Measurements from ENCODE around the gene ARTN.
A peak's percentile ranks its signal among the peaks of the same experiment; 100 is the strongest.

The ARTN gene

GRCh38 chr1:43976890-43977289 lies 43.3 kb downstream of the ARTN start:
- Histone ChIP-seq H3K36me3 (ENCODE audit: control insufficient read depth, insufficient read depth, low read length) (peaks cover 5% of the 10 kb centered on the region), H2BK5ac (ENCODE audit: low read length) (no peak overlapping the region), H2BK15ac (replicated peaks; ENCODE audit: low read depth) (no peak overlapping the region), H4K8ac (ENCODE audit: low read depth, low read length) (no peak overlapping the region), H2BK120ac (ENCODE audit: low read depth, low read length) (no peak overlapping the region), H3K4me3 (ENCODE audit: low read length) (no peak overlapping the region), H3K79me1 (ENCODE audit: low read length) (peaks cover 29% of the 10 kb centered on the region), H3K79me2 (ENCODE audit: control insufficient read depth, insufficient read depth, low read length) (peaks cover 17% of the 10 kb centered on the region), H3K27me3 (ENCODE audit: insufficient read depth, low read length, poor library complexity) (no peaks in the 10 kb centered on the region), H3K56ac (ENCODE audit: low read length) (no peak overlapping the region), H3K27ac (ENCODE audit: low read depth, low read length) (no peak overlapping the region), H3K18ac (ENCODE audit: low read length) (no peak overlapping the region), H3K9ac (ENCODE audit: low read length) (no peak overlapping the region), H3K23ac (ENCODE audit: low read length) (no peak overlapping the region), H3K4ac (ENCODE audit: low read depth, low read length) (no peak overlapping the region), H2AK5ac (ENCODE audit: low read length) (no peak overlapping the region), H3K4me1 (ENCODE audit: control insufficient read depth, low read depth, low read length) (peaks cover 2% of the 10 kb centered on the region), H3K4me2 (ENCODE audit: low read length) (no peak overlapping the region), H4K5ac (ENCODE audit: low read length) (no peak overlapping the region)
- WGBS (ENCODE audit: extremely low coverage, insufficient coverage, low lambda C conversion rate): no CpG with 5 or more reads among the region's 8 CpGs
- DNase-seq: no peak

- Histone ChIP-seq H3K27me3 (ENCODE audit: insufficient read depth, low read length, poor library complexity) (no peaks in the 10 kb centered on the region), H2BK5ac (ENCODE audit: low read length) (no peak overlapping the region), H2AK5ac (ENCODE audit: low read length) (no peak overlapping the region), H2BK120ac (ENCODE audit: low read depth, low read length) (no peak overlapping the region), H3K23ac (ENCODE audit: low read length) (no peak overlapping the region), H3K4me3 (ENCODE audit: low read length) (no peak overlapping the region), H3K79me1 (ENCODE audit: low read length) (peaks cover 32% of the 10 kb centered on the region), H2BK15ac (replicated peaks; ENCODE audit: low read depth) (no peak overlapping the region), H4K8ac (ENCODE audit: low read depth, low read length) (no peak overlapping the region), H3K27ac (ENCODE audit: low read depth, low read length) (no peak overlapping the region), H3K79me2 (ENCODE audit: control insufficient read depth, insufficient read depth, low read length) (peaks cover 17% of the 10 kb centered on the region), H3K4me1 (ENCODE audit: control insufficient read depth, low read depth, low read length) (peaks cover 2% of the 10 kb centered on the region), H4K5ac (ENCODE audit: low read length) (no peak overlapping the region), H3K18ac (ENCODE audit: low read length) (no peak overlapping the region), H3K9ac (ENCODE audit: low read length) (peak overlapping the region; percentile 6), H3K36me3 (ENCODE audit: control insufficient read depth, insufficient read depth, low read length) (peaks cover 5% of the 10 kb centered on the region), H3K56ac (ENCODE audit: low read length) (no peak overlapping the region), H3K4ac (ENCODE audit: low read depth, low read length) (no peak overlapping the region), H3K4me2 (ENCODE audit: low read length) (no peak overlapping the region)
- DNase-seq: no peak
- no CpG with 5 or more reads among the region's 9 CpGs for WGBS (ENCODE audit: extremely low coverage, insufficient coverage, low lambda C conversion rate)
Measured at GRCh38 chr1:43977376-43978263, 44.0 kb downstream of the ARTN start.

GRCh38 chr1:43978264-43978550 lies 44.6 kb downstream of the ARTN start:
- H3K9ac ChIP-seq (ENCODE audit: low read length): peak overlapping the region; percentile 83
- peaks cover 2% of the 10 kb centered on the region for H3K4me1 ChIP-seq (ENCODE audit: control insufficient read depth, low read depth, low read length)
- no peak overlapping the region for H2BK5ac ChIP-seq (ENCODE audit: low read length)
- no peak overlapping the region for H3K4ac ChIP-seq (ENCODE audit: low read depth, low read length)
- no peak overlapping the region for H2BK15ac ChIP-seq (replicated peaks; ENCODE audit: low read depth)
- no peak overlapping the region for H4K5ac ChIP-seq (ENCODE audit: low read length)
- H3K27me3 ChIP-seq (ENCODE audit: insufficient read depth, low read length, poor library complexity): no peaks in the 10 kb centered on the region
- no peak overlapping the region for H4K8ac ChIP-seq (ENCODE audit: low read depth, low read length)
- H3K4me2 ChIP-seq (ENCODE audit: low read length): peak overlapping the region; percentile 78
- H3K18ac ChIP-seq (ENCODE audit: low read length): no peak overlapping the region
- H3K79me2 ChIP-seq (ENCODE audit: control insufficient read depth, insufficient read depth, low read length): peaks cover 17% of the 10 kb centered on the region
- H2AK5ac ChIP-seq (ENCODE audit: low read length): no peak overlapping the region
- H3K23ac ChIP-seq (ENCODE audit: low read length): no peak overlapping the region
- H3K56ac ChIP-seq (ENCODE audit: low read length): peak overlapping the region; percentile 88
- peaks cover 38% of the 10 kb centered on the region for H3K79me1 ChIP-seq (ENCODE audit: low read length)
- no CpG with 5 or more reads among the region's 5 CpGs for WGBS (ENCODE audit: extremely low coverage, insufficient coverage, low lambda C conversion rate)
- no peak for DNase-seq
- H3K4me3 ChIP-seq (ENCODE audit: low read length): no peak overlapping the region
- H2BK120ac ChIP-seq (ENCODE audit: low read depth, low read length): no peak overlapping the region
- peaks cover 5% of the 10 kb centered on the region for H3K36me3 ChIP-seq (ENCODE audit: control insufficient read depth, insufficient read depth, low read length)
- H3K27ac ChIP-seq (ENCODE audit: low read depth, low read length): no peak overlapping the region

GRCh38 chr1:43978551-43979260 lies 45.1 kb downstream of the ARTN start, which contains the start of gene B4GALT2:
B4GALT2 (plus strand) TSS chr1:43979210; CDS start chr1:43981161, 1,951 bp downstream.
- peak; percentile 73 for DNase-seq
- Histone ChIP-seq H3K36me3 (ENCODE audit: control insufficient read depth, insufficient read depth, low read length) (peaks cover 5% of the 10 kb centered on the region), H3K18ac (ENCODE audit: low read length) (peak within 1 kb of the TSS; percentile 73), H3K4me1 (ENCODE audit: control insufficient read depth, low read depth, low read length) (peaks cover 2% of the 10 kb centered on the region), H4K8ac (ENCODE audit: low read depth, low read length) (no peak within 1 kb of the TSS), H3K27ac (ENCODE audit: low read depth, low read length) (peak within 1 kb of the TSS; percentile 7), H3K9ac (ENCODE audit: low read length) (peak within 1 kb of the TSS; percentile 83), H3K4me2 (ENCODE audit: low read length) (peak within 1 kb of the TSS; percentile 78), H2BK15ac (replicated peaks; ENCODE audit: low read depth) (no peak within 1 kb of the TSS), H4K5ac (ENCODE audit: low read length) (no peak within 1 kb of the TSS), H3K4ac (ENCODE audit: low read depth, low read length) (peak within 1 kb of the TSS; percentile 74), H3K27me3 (ENCODE audit: insufficient read depth, low read length, poor library complexity) (no peaks in the 10 kb centered on the region), H2BK120ac (ENCODE audit: low read depth, low read length) (peak within 1 kb of the TSS; percentile 10), H3K79me1 (ENCODE audit: low read length) (peaks cover 38% of the 10 kb centered on the region), H3K23ac (ENCODE audit: low read length) (no peak within 1 kb of the TSS), H3K79me2 (ENCODE audit: control insufficient read depth, insufficient read depth, low read length) (peaks cover 17% of the 10 kb centered on the region), H3K4me3 (ENCODE audit: low read length) (peak within 1 kb of the TSS; percentile 47), H2BK5ac (ENCODE audit: low read length) (peak within 1 kb of the TSS; percentile 14), H2AK5ac (ENCODE audit: low read length) (peak within 1 kb of the TSS; percentile 35), H3K56ac (ENCODE audit: low read length) (peak within 1 kb of the TSS; percentile 92)
- no CpG with 5 or more reads among the region's 54 CpGs for WGBS (ENCODE audit: extremely low coverage, insufficient coverage, low lambda C conversion rate)

- Histone ChIP-seq H3K79me2 (ENCODE audit: control insufficient read depth, insufficient read depth, low read length) (peaks cover 17% of the 10 kb centered on the region), H3K9ac (ENCODE audit: low read length) (peak overlapping the region; percentile 74), H3K4me2 (ENCODE audit: low read length) (no peak overlapping the region), H2BK5ac (ENCODE audit: low read length) (no peak overlapping the region), H3K27me3 (ENCODE audit: insufficient read depth, low read length, poor library complexity) (no peaks in the 10 kb centered on the region), H4K8ac (ENCODE audit: low read depth, low read length) (no peak overlapping the region), H3K36me3 (ENCODE audit: control insufficient read depth, insufficient read depth, low read length) (peaks cover 5% of the 10 kb centered on the region), H3K4me3 (ENCODE audit: low read length) (peak overlapping the region; percentile 46), H3K4ac (ENCODE audit: low read depth, low read length) (peak overlapping the region; percentile 74), H3K56ac (ENCODE audit: low read length) (peak overlapping the region; percentile 92), H3K4me1 (ENCODE audit: control insufficient read depth, low read depth, low read length) (peaks cover 2% of the 10 kb centered on the region), H2AK5ac (ENCODE audit: low read length) (no peak overlapping the region), H3K79me1 (ENCODE audit: low read length) (peaks cover 38% of the 10 kb centered on the region), H2BK120ac (ENCODE audit: low read depth, low read length) (peak overlapping the region; percentile 10), H3K23ac (ENCODE audit: low read length) (no peak overlapping the region), H3K18ac (ENCODE audit: low read length) (peak overlapping the region; percentile 73), H3K27ac (ENCODE audit: low read depth, low read length) (no peak overlapping the region), H2BK15ac (replicated peaks; ENCODE audit: low read depth) (no peak overlapping the region), H4K5ac (ENCODE audit: low read length) (no peak overlapping the region)
- WGBS (ENCODE audit: extremely low coverage, insufficient coverage, low lambda C conversion rate): no CpG with 5 or more reads among the region's 45 CpGs
- DNase-seq: no peak
Measured at GRCh38 chr1:43979261-43979527, 45.6 kb downstream of the ARTN start.
